Endothelial cell of hepatic sinusoid (primary cell): ENCODE results near the gene RPA1.

Experiments used
- in situ Hi-C: cut with HindIII; loops from 2 replicates; pipeline ENCODE4 v1.10.0; 2017; ENCODE audit warnings: low sequenced_read_pairs

The RPA1 gene

DNA sequence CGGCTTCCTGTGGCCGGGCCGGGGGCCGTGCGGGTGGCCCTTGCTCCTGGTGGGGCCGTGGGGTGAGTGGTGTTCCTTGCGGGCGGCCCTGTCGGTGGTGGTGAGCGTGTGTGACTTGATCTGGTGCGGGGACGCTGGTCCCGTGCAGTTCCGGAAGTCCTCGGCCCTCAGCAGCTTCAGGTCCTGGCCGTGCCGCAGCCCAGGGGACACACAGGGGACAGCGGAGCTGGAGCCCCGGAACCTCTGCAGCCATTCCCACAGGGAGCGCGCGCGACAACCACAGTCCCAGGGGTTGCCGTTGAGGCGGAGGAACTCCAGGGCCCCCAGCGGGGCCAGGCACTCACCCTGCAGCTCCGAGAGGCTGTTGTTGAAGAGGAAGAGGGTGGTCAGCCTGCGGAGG is 107.0 kb downstream of the RPA1 start:
- in situ Hi-C loops = no loop called here

DNA sequence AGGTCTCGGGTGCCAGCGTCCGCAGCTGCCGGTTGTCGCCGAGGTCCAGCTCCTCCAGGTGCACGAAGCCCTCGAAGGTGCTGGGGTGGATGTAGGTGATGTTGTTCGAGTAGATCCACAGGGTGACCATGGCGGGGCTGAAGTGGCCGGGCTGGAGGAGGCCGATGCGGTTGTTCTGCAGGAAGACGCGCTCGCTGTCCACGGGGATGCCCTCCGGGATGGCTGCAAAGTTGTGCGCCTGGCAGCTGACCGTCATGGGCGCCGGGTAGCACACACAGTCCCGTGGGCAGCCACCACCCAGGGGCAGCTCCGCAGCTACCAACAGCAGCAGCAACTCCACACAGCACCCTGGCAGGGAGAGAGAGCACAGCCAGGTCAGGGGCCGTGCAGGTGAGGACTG is 107.7 kb downstream of the RPA1 start:
- in situ Hi-C loops = no loop called here

DNA sequence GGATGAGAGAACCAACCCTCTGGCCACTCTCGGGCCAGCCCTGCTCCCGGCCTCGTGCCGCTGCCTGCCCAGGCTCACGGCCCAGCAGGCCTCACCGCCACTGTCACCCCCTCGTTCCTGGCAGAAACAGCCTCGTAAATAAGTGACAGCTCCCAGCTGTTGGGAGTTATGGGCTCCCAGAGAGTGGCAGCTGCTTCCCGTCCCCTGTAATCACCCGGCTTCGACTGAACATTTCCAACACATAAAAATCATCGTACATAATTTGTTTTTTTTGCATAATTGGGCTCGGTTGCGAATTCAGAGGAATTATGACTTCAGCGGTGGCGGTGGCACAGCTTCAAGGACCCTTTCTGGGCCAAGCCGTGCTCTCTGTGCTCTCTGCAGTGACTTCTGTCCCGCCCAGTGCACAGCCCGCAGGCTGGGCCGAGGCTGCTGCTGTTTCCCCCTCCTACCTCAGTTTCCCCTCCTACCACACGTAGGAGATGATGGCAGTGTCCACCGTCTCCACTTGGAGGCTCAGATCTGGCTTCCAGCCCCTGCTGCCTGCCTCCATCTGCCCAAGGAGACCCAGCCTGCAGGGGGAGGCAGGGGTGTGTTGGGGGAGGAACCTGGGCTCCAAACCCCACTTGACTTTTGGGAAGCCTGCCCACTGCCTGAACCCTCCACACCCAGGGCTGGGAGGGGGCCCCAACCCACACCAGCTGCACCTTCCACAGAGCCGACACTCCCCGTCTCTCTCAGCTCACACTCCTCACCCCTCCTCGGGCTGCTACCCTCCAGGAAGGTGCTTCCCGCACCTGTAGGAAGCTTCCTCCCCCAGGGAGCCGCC is 110.4 kb downstream of the RPA1 start:
- in situ Hi-C loops = loop anchor here (5.0 kb wide), 1 partner anchor 78 kb away; no protein-coding TSS in a partner anchor

DNA sequence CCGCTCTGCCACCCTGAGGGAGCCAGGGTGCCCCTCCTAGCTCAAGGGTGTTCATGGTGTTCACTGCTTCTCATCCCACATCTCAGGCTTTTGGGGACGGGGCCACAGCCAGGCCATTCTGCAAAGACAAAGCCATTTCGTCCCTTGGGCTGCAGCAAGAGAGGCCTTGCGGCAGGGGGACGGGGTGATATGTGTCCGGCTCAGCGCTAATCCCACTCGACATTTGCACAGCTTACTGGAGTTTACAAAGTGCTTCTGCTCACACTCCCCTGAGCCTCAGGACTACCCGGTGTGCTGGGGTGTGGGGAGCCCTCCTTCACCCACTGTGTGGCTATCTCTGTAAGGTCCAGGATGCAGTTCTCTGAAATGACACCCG is 111.0 kb downstream of the RPA1 start:
- in situ Hi-C loops = loop anchor here (5.0 kb wide), 1 partner anchor 78 kb away; no protein-coding TSS in a partner anchor

DNA sequence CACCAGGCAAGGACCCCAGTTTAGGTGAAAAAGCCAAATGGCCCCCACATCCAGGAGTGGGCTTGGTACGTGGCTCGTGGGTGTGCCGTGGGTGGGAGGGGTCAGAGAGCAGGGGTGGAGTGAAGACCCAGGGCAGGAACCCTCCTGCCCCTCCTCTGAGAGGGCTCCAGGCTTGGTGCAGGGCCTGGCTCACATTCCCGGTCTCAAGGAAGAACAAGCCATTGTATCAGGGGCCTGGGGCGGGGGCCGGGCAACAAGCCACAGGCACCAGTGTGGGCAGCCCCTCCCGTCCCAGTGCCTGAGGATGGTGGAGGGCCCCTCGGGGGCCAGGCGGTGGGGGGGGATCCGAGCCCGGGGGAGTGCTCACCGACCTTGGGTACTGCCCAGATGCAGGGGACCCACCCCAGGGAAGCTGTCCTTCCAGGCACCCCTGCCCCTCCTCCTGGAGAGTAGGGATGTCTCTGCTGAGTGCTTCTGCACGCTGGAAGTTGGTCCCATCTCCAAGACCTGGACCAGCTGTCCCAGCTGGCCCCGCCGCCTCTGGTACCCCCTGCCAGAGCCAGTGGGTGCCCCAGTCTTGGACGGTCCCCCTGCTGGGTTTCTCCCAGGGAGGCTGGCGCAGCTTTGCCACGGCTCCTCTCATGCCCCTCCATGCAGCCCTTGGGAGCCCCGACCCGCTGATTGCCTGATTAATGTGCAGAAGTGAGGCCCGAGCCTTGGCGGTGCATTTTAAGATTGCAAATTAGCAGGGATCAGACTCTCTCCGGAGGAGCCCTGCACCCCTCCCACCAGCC is 111.7 kb downstream of the RPA1 start:
- in situ Hi-C loops = loop anchor here (5.0 kb wide), 1 partner anchor 79 kb away; no protein-coding TSS in a partner anchor

DNA sequence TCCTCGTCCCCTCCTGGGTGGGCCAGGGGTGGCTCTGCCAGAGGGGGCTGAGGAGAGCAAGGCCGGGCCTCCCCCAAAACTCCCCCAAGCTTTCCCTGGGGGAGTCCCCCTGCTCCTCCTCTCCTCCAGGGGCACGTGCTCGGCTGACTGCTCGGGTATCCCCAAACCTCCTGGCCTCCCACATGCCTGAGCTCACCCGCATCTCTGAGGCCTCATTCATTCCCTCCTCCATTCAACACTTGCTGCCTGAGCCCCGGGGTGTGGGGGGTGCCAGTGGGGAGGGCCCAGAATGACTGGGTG is 112.2 kb downstream of the RPA1 start:
- in situ Hi-C loops = loop anchor here (5.0 kb wide), 1 partner anchor 80 kb away; no protein-coding TSS in a partner anchor

DNA sequence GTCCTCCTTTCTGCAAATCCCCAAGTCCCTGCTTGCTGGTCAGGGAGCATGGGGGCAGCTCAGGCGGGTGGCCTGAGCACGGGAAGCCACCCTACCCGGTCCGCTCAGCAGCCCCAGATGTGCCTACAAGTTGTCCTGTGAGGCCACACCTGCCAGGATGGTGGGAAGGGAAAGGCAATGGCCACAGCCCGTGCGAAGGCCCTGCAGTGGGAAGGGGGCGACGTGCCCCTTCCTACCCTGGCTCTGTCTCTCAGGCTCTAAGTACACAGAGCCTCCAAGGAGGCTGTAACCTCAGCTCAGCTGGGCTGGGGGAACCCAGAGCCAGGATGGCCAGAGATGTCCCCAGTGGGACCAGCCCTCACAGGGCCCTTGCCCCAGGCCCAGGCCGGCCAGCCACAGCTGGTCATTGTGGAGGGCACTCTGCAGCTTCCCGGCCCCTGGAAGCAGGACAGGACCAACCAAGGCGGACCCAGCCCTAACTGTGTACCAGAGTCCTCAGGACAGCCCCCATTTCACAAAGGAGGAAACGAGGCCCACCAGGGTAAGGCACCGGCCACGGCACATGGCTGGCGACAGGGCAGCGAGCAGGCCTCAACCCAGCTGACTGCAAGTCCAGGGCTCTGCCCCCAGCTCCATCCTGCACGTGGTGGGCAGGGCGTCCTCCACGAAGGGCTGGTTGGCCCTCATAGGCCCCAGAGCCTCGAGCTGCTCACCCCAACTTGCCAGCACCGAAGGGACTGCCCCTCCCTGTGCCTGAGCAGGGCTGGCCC is 113.0 kb downstream of the RPA1 start:
- in situ Hi-C loops = loop anchor here (5.0 kb wide), 1 partner anchor 81 kb away; no protein-coding TSS in a partner anchor

DNA sequence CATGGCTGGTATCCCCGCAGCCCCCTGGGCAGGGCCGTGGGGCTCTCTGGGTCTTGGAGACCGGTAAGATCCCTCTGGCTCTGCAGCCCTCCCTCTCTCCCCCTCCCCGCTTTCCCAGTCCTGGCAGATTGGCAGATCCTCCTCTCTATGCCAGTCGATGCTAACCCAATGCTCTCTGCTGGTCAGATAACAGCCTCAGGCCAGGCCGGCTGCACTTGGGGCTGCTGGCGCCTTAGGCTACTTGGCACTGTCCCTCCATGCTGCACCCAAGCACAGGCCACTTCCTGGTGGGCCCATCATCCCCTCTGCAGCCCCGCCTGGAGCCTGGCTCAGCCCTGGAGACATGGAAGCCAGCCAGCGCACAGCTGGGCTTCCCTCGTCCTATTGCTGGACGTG is 113.6 kb downstream of the RPA1 start:
- in situ Hi-C loops = loop anchor here (5.0 kb wide), 1 partner anchor 81 kb away; no protein-coding TSS in a partner anchor

DNA sequence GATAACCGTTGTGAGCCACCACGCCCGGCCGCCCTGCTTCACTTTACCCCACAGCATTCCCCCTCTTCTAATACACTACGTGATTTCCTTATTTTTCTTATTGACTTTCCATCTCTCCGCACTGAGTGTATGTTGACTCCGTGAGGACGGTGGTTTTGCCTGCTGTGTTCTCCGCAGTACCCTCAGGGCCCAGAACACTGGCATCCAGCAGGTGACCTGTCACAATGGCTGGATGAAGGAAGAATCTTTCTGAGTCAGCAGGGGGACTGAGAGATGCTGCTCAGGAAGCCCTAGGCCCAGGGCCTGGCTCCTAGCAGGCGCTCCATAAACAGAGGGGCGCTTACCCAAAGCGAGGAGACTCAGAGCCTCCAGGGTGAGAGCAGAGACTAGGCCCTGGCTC is 115.8 kb downstream of the RPA1 start:
- in situ Hi-C loops = no loop called here

DNA sequence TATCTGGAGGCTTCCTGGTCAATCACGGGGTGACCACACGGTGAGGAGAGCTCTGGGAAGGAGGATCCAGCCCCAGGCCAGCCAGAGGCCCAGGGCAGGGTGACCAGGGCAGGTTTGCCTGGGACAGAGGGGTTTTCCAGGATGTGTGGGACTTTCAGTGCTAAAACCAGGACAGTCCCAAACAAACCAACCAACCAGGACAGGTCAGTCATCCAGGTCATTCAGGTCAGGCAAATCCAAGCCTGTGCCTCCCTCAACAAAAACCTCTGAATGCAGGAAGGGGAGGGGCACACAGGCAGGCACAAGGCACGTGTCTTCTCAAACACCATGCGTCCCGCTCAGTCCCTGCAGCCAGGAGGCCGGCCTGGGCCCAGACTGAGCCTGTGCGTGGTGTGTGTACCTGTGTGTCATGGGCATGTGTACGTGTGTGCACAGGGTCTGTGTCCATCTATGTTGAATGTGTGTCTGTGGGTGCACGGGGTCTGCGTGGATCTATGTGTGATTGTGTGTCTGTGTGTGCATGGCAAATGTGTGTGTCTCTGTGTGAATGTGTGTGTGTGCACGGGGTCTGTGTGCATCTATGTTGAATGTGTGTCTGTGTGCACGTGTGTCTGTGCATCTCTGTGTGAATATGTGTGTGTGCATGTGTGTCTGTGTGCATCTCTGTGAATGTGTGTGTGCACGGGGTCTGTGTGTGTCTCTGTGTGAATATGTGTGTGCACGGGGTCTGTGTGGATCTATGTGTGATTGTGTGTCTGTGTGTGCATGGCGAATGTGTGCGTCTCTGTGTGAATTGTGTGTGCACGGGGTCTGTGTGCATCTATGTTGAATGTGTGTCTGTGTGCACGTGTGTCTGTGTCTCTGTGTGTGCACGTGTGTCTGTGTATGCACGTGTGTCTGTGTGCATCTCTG is 116.5 kb downstream of the RPA1 start:
- in situ Hi-C loops = no loop called here

DNA sequence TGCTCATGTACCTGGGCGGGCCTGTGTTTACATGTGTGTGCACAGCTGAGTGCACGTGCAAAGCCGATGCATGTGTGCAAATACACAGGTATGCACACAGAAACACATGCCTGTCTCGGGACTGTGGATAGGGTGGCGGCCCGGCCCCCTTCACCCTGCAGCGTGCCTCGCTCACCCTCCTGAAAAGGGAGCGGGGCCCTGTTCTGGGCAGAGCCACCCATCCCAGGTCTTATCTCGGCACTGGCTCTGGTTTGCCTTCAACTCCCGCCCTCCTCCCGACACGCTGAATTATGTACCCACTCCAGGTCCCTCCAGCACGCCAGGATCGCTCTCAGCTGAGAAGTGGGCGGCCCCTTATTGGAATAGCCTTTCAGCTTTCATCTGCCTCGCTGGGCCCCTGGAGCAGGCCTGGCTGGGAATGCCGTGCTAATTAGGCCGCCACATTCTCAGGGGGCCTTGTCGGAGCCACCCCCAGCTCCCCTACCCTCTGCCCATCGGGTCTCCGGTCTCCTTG is 117.5 kb downstream of the RPA1 start:
- in situ Hi-C loops = no loop called here

DNA sequence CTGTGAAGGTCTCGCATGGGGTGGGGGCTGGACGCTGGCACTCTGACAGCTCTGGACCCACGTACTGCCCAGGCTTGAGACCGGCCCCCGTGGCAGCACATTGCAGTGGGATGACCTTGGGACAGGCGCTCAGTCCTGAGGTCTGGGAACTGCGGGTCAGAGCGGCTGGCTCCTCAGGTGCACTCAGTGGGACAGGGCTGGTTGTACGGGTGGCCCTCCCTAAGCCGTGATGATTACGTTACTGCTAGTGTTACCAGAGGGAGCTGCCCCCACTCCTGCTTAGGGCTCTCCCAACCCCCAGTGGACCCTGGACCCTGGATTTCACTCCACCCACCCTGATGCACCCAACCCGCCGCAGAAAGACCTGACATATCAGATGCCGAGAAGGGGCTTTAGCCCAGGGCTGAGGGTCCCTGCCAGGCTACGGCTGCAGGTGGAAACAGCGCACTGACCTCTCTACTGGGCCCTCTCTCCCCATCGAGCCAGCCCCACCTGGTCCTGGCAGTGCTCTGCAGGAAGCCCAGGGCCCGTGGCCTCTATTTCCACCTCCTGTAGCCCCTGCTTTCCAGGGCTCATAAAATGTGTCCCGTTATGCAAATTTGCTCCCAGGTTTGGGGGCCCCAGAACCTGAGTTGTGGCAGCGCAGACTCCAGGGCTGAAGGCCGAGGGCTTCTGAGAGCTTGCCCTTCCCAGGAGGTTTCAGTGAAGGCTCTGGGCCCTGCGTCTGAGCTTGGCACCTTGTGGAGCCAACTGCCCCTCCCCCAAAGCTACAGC is 118.1 kb downstream of the RPA1 start:
- in situ Hi-C loops = no loop called here

DNA sequence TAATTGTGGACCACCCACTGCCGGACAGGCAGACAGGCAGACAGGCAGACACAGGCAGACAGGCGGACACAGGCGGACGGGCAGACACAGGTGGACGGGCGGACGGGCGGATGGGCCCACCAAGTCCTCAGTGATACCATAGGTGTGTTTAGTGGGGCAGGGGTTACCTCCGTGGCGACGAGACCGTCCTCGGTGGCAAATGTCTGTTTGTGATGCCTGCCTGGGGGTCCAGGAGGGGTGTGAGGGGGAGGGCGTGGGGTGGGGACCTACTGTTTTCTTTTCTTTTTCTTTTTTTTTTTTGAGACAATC is 118.7 kb downstream of the RPA1 start:
- in situ Hi-C loops = no loop called here
